ENCODE data around the gene DENND1A.
"Not testable (repeated sequence)": the region's sequence is repeated elsewhere in the genome, so short reads cannot be mapped to it uniquely, and the experiment has no call there.

The DENND1A gene

DNA sequence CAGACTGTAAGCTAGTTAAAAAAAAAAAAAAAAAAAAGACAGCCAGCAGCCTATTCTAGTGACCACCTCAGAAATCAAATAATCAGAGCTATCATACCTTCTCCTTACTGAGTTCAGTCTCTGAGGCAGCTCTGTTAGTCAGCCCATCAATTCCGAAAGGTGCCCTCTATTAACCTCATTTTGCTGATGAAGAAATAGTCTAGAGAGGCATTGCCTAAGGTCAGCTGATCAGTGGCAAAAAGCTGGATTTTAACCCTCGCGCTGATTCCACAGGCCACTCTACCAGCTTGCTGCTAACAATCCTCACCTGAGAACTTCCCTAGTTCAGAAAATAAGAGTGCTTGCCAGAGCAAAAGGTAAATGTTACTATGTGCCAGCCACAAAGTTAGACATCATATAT lies 172.0 kb downstream of the DENND1A start:
- no peak for DNase-seq

- no peak for DNase-seq
Observed at GRCh38 chr9:123757547-123757946, 172.4 kb downstream of the DENND1A start.

GRCh38 chr9:123756484-123757106 lies 173.3 kb downstream of the DENND1A start:
- no peak for DNase-seq

GRCh38 chr9:123753669-123754258 lies 176.2 kb downstream of the DENND1A start:
- DNase-seq: no peak

GRCh38 chr9:123753016-123753415 lies 176.9 kb downstream of the DENND1A start:
- no peak for DNase-seq

DNA sequence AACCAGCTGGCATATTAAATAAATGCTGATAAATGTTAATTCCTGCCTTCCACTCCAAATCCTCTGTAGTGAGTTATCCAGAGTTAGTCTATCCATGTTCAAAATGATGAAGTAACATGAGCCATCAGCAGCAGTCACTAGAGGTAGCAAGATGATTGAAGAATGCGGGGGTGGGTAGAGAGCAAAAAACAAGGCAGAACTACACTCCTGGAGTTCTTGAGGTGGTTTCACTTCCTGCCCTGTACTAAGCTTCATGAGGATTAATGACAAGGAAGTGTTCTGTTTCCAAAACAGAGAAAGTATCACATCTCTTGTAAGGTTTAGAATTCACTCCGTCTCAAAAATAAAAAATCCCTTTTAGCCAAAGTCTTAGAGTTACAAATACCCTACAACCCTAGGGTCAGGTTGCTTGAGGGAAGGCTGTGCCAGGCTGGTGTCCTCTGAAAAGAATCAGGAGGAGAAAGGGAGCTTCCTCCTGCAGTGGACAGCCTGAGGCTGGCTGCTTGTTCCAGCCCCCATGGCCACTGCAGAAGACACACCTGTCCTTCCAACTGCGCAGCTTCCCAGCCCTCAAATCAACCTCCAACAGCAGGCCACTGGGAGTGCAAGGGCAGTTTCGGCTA lies 180.2 kb downstream of the DENND1A start:
- DNase-seq: no peak

DNA sequence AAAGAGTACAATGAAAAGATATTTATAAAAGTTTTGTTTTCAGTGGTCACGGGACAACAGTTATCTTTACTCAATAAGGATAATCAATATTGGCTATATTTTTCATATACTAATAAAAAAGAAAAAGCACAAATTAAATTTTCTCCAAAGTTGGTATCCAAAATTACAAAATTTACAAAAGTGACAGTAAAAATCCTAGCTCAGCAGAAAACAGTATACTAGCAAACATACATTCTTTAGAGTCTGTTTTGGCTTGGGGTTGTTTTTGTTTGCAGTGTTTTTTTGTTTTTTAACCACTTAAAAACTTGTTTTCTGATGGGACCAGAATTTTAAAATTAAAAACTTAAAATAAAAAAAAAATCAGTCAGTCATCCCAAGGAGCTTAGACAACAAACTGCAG lies 183.2 kb downstream of the DENND1A start:
- DNase-seq: no peak

GRCh38 chr9:123745933-123746332 lies 184.0 kb downstream of the DENND1A start:
- DNase-seq: no peak

DNA sequence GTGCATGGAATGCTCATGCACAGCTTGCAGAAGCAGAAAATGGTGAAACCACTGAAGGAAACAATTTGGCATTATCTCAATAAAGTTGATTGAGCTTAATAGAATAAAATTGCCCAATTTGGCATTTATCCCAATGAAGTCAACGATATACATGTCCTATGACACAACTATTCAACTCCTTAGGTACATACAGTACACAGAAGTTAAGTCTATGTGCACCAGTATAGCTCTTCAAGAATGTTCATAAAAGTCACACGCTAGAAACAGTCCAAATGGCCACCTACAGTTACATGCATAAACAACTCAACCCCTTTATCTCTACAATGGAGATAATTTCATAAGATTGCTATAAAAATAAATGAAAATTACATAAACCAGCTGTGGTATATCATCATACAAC lies 184.5 kb downstream of the DENND1A start:
- DNase-seq: no peak

DNA sequence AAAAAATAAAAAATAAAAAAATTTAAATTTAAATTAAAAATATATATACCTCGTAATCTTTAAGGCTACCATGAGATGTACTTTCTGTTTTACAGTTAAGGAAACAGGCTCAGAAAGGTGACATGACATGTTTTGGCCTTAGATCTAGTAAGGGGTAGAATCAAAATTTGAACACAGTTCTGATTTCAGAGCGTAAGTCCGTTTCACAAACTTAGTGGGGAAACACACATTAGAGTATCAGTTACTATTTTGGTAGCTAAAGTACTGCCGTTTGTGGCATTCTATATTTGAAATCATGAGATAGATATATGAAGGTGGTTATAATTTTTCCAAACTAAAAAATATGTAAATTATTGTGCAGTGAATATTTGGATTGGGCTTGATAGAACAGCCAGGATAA lies 186.2 kb downstream of the DENND1A start:
- DNase-seq: no peak

GRCh38 chr9:123742009-123742767 lies 187.7 kb downstream of the DENND1A start:
- DNase-seq: no peak

DNA sequence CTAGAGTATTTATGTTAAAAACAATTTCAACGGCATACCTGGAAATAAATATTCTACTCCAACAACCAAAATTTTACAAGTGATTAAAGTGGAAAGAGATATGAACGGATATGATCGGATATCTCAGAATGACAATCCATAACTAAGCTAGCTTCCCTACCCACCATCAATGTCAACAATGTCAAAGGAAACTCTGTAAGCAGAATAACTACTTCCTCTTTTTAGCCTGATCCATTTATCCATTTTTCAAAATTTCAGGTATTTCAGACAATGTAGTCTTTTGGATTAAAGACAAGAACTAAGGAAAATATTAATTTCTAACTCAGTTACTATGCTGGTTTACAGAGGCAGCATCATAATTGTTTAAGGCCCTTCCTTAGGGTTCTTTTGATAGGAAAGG lies 188.7 kb downstream of the DENND1A start:
- DNase-seq: no peak

- no peak for DNase-seq
Observed at GRCh38 chr9:123739902-123740301, 190.0 kb downstream of the DENND1A start.

- no peak for DNase-seq
Observed at GRCh38 chr9:123739387-123739786, 190.5 kb downstream of the DENND1A start.

DNA sequence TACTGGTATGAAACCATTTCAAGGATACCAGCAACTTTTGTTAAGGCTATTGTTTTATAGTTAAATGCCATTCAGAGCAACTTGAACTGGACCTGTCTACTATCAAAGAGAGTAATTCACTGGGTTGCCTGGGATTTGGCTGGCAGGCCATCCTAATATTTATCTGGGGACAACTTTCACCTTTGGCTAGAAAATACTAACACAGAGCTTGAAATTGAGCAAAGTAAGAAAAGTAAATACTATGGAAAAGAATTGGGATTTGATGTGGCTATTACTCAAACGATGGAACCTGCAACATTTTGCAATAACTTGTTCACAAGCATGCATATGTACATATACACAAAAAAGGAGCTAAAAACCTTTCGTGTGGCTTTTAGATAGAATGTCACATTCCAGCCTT lies 191.3 kb downstream of the DENND1A start:
- DNase-seq: no peak

DNA sequence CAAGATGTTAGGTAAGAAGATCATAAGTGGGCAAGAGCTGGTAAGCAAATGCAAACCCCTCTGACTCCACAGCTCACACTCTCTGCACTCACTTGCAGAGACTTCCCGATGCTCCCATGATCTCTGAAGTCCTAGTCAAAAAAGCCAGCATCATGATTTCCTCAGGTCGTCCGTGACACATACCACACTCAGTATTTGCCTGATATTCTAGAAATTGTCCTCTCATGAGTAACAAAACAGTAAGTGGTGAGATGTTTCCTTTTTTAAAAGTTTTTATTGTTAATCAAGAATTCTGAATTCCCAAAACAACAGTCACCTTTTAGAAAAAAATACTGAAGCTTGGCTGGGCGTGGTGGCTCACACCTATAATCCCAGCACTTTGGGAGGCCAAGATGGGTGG lies 194.6 kb downstream of the DENND1A start:
- no peak for DNase-seq

- DNase-seq: not testable (repeated sequence)
Observed at GRCh38 chr9:123728571-123728970, 201.4 kb downstream of the DENND1A start.

GRCh38 chr9:123727332-123727731 lies 202.6 kb downstream of the DENND1A start:
- DNase-seq: no peak

- no peak for DNase-seq
Observed at GRCh38 chr9:123725389-123725788, 204.5 kb downstream of the DENND1A start.

- no peak for DNase-seq
Observed at GRCh38 chr9:123724211-123724796, 205.6 kb downstream of the DENND1A start.

GRCh38 chr9:123723135-123723875 lies 206.6 kb downstream of the DENND1A start:
- no peak for DNase-seq

DNA sequence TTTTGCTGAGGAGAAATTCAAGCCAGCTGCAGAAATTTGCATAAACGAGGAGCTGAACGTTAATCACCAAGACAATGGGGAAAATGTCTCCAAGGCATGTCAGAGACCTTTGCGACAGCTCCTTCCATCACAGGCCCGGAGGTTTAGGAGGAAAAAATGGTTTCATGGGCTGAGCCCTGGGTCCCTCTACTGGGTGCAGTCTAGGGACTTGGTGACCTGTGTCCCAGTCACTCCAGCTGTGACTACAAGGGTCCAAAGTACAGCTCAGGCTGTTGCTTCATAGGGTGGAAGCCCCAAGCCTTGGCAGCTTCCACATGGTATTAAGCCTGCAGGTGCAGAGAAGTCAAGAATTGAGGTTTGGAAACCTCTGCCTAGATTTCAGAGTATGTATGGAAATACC lies 207.5 kb downstream of the DENND1A start:
- no peak for DNase-seq

DNA sequence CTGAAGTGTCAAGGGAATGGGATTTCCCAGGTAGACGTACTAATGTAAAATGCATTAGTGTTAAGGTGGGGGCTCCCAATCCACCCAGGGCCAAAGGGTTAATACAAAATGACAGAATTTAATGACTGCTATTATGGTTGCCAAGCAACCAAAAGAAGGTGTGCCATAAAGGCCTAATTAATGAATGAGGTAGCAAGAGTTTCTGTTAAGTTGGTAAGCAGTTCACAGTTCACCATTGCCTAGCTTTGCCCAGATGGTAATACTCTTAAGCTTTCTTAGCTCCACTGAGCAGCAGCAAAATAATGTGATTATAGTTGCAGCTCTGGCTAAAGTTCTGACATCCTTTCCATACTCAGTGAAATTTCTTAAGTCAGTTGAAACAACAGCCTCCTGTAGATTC lies 211.7 kb downstream of the DENND1A start:
- DNase-seq: no peak
